Right lung (tissue), 10 donors: ENCODE data around the gene ADORA2A. TPM values are rescaled to one million over a fixed set of nuclear protein-coding genes. Genes with fewer than 3 reads are reported as not detected.

Experiments
- DNase-seq, 2 donors: peaks; one replicate each; pipeline ENCODE4 v3.0.0-alpha.2; 2013
- long read RNA-seq, 8 donors: transcript quantifications; one replicate each; lab custom pipeline, GENCODE V29; 2026
- polyA plus RNA-seq, 5 donors: library from polyadenylated mRNA; unstranded; fragments of 120-200 nt; gene quantifications; one replicate each; pipeline versions ENCODE4 v1.2.1 to v1.2.3, GENCODE V29; 2013; ENCODE audit warnings: inconsistent platforms in 1 of 5, low replicate concordance in 1 of 5; ENCODE audit not compliant: insufficient read length in 5 of 5, insufficient read depth in 1 of 5

The ADORA2A gene
- 10 to 100 TPM; 17.6 to 33.5 (median 29.9) TPM for polyA plus RNA-seq
- long read RNA-seq, donor 1, partial matches to known transcripts, result 0 of 10 reads
- long read RNA-seq, donor 1, other reads (novel, unspliced or antisense), result 9 of 10 reads
- long read RNA-seq, donor 2, result 0 reads
- long read RNA-seq, donor 3, result 0 reads
- long read RNA-seq, donor 4, partial matches to known transcripts, result 0 of 3 reads
- long read RNA-seq, donor 4, other reads (novel, unspliced or antisense), result 0 of 3 reads
- long read RNA-seq, donor 5, transcript ADORA2A-209 (2 exons, 926 nt), result major isoform, 5 of 5 reads
- long read RNA-seq, donor 5, partial matches to known transcripts, result 0 of 5 reads
- long read RNA-seq, donor 5, other reads (novel, unspliced or antisense), result 0 of 5 reads
- long read RNA-seq, donor 6, partial matches to known transcripts, result 0 of 6 reads
- long read RNA-seq, donor 6, other reads (novel, unspliced or antisense), result 5 of 6 reads
- long read RNA-seq, donor 7, partial matches to known transcripts, result 6 of 15 reads
- long read RNA-seq, donor 7, other reads (novel, unspliced or antisense), result 8 of 15 reads
- long read RNA-seq, donor 8, result 0 reads

DNA sequence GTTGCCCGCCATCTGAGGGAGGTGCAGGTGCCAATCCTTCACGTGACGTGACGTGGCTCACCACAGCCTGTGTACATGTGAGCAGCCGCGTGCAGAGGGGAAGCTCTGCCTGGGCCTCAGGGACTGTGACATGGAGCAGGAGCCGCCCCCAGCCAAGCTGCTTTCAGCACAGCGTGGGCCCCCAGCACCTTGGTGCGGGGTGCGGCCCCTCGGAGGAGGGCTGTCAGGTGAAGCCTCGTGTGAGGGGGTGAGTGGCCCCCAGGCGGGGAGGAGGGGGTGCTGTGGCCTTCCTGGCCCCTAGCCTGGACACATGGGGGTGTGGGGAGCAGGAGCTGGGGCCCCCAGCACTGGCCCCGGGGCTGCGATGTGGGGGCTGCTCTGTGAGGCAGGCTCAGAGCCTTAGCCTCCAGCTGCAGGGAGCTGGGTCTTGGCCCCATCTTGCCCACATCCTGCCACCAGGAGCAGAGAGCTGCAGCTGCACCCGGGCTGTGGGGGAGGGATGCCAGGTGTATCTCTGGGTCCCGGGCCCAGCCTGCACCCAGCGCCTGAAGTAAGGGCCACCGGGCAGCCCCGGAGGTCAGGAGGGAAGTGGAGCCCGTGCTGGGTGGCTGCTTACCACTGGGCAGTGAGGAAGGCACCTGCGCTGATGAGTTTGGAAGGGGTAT is at the start of gene ADORA2A:
TSS of gene ADORA2A (plus strand) at position 100 of the 665 bp plus-strand sequence. CDS start 5,806 bp downstream, outside the sequence.
- DNase-seq, result no peak

- no peak for DNase-seq
These were observed 47.9 kb upstream of the ADORA2A start for GRCh38 chr22:24379536-24379935.

DNA sequence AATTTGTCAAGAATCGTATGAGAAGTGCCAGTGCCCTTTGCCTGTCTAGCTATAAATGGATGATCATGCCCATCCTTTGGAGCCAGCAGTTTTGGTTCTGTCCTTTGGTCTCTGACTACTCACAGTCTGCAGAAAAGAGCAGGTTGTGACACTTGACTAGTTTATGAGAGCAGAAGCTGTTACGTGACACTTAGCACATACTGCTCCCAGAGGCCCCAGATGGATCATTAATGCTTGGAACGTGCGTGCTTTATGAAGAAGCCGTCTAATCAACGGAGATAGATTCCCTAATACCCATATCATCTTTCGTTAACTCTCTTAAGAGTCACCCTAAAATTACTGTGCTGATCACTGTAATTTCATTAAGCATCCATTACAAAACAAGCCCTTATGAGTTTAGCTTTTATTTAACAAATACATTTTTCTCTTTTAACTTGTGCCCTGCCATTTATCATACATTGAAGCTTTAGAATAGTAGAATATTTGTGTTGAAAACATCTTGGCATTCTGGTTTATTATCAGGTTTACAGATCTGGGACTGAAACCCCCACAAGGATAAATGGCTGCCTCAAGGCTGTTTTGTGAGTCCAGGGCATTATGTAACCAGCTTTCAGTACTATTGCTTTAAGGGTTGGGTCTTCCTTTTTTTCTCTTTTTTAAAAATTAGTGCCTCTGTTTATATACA is 47.0 kb upstream of the ADORA2A start:
- no peak for DNase-seq

DNA sequence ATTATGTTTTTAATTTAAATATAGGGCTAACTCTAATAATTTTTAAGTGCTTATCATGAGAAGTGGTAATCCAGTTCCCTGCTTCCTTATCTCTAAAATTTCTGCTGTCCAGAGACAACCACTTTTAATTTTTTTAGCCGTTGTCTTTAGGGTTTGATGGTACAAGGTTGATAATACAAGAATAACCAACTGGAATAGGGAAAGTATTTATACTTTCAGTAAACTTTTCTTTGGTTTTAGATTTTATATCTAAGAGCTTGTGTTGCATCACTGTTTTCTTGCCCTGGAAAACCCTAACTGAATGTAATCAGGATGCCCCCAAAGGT is 46.5 kb upstream of the ADORA2A start:
- DNase-seq, result no peak

DNA sequence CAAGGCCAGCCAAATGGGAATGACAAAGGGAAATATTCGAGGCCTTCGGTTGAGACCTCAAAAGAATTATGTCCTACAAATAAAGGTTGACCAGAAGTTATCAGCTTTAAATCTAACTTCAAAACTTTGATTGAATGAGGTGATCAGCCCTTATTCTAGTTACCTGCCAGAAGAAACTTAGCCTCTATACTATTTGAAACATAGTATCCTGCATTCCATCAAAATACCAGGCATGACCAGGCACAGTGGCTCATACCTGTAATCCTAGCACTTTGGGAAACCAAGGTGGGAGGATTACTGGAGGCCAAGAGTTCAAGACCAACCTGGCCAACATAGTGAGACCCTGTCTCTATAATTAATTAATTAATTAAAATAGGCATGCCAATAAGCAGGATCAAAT is 44.3 kb upstream of the ADORA2A start:
- DNase-seq, result no peak

GRCh38 chr22:24384131-24384530 is 43.3 kb upstream of the ADORA2A start:
- no peak for DNase-seq

DNA sequence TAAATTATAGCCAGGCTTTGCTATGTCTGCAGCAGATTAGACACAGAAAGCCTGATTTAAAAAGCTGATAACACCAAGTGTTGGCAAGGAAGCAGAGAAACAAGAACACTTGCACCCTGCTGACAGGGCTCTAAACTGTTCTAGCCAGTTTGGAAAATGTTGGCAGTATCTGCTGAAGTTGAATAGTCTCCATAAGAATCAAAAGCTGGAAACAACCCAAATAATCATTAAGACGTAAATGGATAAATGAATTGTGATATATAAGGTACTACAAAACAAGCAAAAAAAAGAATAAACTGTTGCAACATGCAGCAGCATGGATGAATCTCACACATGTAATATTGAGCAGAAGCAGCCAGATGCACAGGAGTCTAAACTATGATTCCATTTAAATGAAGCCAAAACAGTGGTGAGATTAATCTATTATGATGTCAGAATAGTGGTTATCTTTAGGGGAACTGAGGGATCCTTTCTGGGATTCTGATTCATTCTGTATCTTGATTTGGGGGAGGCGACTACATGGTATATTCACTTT is 40.4 kb upstream of the ADORA2A start:
- DNase-seq, result peak; percentile 53 to 54

- no peak for DNase-seq
These were observed 37.7 kb upstream of the ADORA2A start for GRCh38 chr22:24389680-24390079.

- DNase-seq, result no peak
These were observed 37.2 kb upstream of the ADORA2A start for GRCh38 chr22:24390156-24390555.

GRCh38 chr22:24390576-24390975 is 36.8 kb upstream of the ADORA2A start:
- DNase-seq, result no peak

DNA sequence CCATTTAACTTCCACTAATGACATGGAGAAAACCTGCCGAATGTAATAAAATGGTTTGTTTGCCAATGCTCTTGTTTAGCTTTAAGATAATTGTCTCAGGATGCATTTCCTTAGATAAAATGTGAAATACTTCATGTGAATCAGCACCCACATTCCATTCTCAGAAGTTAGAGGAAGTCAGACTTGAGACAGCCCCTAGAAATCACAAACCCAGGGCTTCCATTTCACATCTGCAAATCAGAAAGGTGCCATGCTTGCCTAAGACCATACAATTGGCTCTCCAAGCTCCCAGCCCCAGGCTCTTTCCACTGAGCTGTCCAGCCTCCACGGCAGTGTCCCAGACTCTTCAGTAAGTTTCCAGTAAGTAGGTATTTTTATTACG is 35.6 kb upstream of the ADORA2A start:
- no peak for DNase-seq

DNA sequence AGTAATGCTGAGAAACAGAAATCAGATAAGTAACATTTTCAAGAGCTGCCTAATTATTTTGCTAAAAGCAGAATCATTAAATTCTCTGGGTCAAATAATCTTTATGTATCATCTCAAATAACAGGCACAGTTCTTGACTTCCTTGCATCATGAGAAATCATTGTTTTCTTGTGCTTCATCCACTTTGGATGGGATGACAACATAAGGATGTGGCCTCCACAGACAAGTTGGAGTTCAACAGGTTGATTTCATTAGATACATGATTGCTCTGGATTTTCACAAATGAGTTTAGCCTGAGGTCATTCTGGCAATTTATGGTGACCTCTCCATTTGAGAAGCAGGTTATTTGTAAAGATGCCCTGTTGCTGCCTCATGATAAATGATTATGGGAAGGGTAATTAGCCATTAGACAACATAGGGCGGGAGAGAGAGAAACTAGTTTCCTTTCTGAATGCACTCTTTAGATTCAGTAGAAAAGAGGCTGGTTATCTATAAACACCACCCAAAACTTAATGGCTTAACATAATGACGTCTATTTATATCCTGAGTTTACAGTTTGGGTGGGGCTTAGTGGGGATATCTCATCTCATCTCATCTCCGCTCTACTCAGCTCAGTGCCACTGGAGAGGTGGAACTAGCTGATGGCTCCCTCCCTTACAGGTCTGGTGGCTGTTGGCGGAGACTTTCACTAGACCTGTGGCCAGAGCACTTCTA is 35.0 kb upstream of the ADORA2A start:
- no peak for DNase-seq

- no peak for DNase-seq
These were observed 34.3 kb upstream of the ADORA2A start for GRCh38 chr22:24393012-24393559.

DNA sequence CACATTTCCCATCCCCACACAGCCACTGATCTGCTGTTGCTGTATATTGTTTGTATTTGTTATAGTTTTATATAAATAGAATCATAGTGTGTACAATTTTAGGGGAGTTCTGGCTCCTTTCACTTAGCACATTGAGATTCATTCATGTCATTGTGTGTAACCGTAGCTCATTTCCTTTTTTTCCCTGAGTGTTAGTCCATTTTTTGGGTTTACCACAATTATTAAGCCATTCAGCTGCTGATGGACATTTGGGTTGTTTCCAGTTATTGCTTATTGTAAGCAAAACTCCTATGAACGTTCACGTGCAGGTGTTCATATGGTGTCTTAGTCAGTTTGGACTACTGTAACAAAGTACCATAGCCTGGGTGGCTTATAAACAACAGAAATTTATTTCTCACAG is 33.6 kb upstream of the ADORA2A start:
- no peak for DNase-seq

- DNase-seq, result no peak
These were observed 33.1 kb upstream of the ADORA2A start for GRCh38 chr22:24394254-24394653.

- no peak for DNase-seq
These were observed 29.0 kb upstream of the ADORA2A start for GRCh38 chr22:24398409-24398808.

DNA sequence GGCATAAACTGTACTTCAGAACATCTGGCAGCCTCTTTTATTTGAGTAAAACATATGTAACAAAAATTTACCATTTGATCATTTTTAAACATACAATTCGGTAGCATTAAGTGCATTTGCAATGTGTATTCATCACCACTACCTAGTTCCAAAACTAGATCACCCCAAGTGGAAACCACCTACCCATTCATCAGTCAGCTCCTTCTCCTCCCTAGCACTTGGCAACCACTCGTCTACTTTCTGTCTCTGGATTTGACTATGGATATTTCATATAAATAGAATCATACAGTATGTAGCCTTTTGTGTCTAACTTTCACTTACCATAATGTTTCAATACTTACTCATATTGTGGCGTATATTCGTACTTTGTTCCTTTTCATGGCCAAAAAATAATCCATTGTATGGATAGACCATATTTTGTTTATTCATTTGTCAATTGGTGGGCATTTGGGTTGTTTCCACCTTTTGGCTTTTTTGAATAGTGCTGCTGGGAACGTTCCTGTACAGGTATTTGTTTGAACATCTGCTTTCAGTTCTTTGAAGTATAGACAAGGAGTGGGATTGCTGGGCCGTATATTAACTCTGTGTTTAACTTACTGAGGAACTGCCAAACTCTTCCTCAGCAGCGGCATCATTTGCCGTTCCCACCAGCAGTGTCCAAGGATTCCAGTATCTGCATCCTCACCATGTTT is 27.2 kb upstream of the ADORA2A start:
- DNase-seq, result no peak

DNA sequence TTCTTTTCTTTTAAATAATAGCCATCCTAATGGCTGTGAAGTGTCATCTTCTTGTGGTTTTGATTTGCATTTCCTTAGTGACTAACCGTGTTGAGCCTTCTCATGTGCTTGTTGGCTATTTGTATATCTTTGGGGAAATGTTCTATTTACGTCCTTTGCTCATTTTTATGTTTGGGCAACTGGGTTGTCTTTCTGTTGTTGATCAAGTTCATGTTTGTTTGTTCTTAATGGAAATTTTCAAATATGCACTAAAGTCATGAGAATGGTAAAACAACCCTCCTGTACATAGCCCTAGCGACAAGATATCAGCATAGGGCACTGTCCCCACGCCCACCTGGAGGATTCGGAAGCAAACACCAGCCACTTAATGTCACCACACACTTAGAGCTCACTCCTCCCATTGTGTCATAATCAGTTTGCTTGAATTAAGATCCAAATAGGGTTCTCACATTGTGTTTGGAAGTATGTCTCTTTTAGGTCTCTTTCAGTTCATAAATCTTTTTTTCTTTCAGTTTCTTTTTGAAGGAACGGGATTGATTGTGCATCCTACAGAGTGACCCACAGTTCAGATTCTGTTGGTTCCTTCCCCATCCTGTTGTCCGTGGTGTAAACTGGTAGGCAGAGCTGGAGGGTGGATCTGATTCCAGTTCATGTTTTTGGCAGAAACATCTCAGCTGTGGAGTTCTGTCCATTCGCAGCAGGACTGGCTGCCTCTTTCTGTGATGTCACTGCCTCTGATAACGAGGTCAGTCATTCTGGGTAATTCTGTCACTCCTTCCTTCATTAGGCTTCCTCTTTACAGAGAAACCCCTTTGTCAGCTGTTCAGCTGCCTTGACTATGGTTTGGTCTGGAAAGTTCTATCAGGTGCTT is 26.4 kb upstream of the ADORA2A start:
- DNase-seq, result no peak

GRCh38 chr22:24401931-24402367 is 25.4 kb upstream of the ADORA2A start:
- no peak for DNase-seq
